ENCODE data around the gene CHSY1.

DNA sequence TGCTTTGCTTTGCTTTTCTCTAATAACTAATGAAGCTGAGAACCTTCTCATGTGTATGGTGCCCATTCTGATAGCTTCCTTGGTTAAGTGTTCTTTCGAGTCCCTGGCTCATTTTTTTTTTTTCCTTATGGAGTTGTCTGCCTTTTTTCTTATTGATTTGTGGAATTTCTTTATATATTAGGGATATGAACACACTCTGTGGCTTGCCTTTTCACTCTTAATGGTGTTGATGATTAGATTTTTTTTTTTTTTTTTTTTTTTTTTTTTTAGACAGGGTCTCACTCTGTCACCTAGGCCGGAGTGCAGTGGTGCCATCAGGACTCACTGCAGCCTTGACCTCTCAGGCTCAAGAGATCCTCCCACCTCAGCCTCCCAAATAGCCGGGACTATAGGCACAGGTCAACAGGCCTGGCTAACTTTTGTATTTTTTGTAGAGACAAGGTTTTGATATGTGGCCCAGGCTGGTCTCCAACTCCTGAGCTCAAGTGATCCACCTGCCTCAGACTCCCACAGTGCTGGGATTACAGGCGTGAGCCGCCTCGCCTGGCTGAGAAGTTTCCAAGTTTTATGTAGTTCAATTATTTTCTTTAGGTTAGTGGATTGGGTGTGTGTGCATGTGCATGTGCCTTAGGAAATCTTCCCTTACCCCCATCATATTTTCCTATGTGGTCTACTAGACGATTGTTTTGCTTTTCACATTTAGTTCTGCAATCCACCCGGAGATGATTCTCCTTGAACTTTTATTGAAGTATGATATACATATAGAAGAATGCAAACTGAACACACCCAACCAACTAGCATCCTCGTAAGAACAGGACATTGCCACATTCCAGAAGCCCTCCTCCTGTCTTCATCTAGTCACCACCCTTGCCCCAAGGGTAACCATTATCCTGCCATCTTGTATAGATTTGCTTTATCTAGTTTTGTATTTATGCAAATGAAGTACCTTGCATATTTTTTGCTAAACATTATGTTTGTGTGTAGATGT, 44.9 kb upstream of the CHSY1 start:
- TF ChIP-seq BHLHE40 (IDR thresholded peaks at IDR 0.05; ENCODE audit: borderline replicate concordance) = no peak
- no peak for TF ChIP-seq SP1 (IDR thresholded peaks at IDR 0.05)
- no peak for TF ChIP-seq LEF1 (IDR thresholded peaks at IDR 0.05; ENCODE audit: borderline replicate concordance)
- no peak for TF ChIP-seq CTBP1 (IDR thresholded peaks at IDR 0.05; ENCODE audit: borderline replicate concordance)
- 0 out of 2 replicates have a peak, but pooled peaks have one; percentile 30 for TF ChIP-seq ZNF384 (IDR thresholded peaks at IDR 0.05)
- no peak for TF ChIP-seq SUZ12 (IDR thresholded peaks at IDR 0.05)
- TF ChIP-seq ARNT (IDR thresholded peaks at IDR 0.05) = no peak
- no peak for TF ChIP-seq ELF4 (IDR thresholded peaks at IDR 0.05)
- TF ChIP-seq FOXK2 (IDR thresholded peaks at IDR 0.05) = no peak
- TF ChIP-seq NFRKB (IDR thresholded peaks at IDR 0.05) = no peak
- no peak for TF ChIP-seq FOXM1 (IDR thresholded peaks at IDR 0.05; ENCODE audit: borderline replicate concordance)

Measured in HEK293T (cell line).